ENCODE data around the gene CDKAL1. TPM values are rescaled to one million over a fixed set of nuclear protein-coding genes. Genes with fewer than 3 reads are reported as not detected.

CDKAL1 gene
- total and polyA plus RNA-seq, 2 of the 13 experiments (the other 11 are each of a cell fraction or from before 2014, with no cell fraction given) = 9.5 to 27.7 TPM

- CTCF ChIA-PET (ENCODE audit: low intra/inter-chr PET ratio, low total read pairs) = no interaction called here
- TF ChIP-seq THAP11 (CRISPR knock-in tag; IDR thresholded peaks at IDR 0.05) (no peak), PRMT3 (CRISPR knock-in tag; IDR thresholded peaks at IDR 0.05; ENCODE audit: borderline replicate concordance, low read depth) (no peak), CERS6 (CRISPR knock-in tag; IDR thresholded peaks at IDR 0.05) (no peak), KMT2B (CRISPR knock-in tag; IDR thresholded peaks at IDR 0.05) (no peak), GTF3A (CRISPR knock-in tag; conservative IDR thresholded peaks at IDR 0.05) (no peak), ZBTB3 (CRISPR knock-in tag; IDR thresholded peaks at IDR 0.05; ENCODE audit: borderline replicate concordance, low read depth) (no peak), POLR2AphosphoS2 (IDR thresholded peaks at IDR 0.05; ENCODE audit: low read depth, low read length) (no peak), ZNF572 (CRISPR knock-in tag; IDR thresholded peaks at IDR 0.05) (no peak), RFXAP (CRISPR knock-in tag; IDR thresholded peaks at IDR 0.05; ENCODE audit: borderline replicate concordance) (no peak), ZNF569 (CRISPR knock-in tag; IDR thresholded peaks at IDR 0.05; ENCODE audit: borderline replicate concordance) (no peak)
- H3K27me3 ChIP-seq (ENCODE audit: control insufficient read depth in 1 of 2, insufficient read depth in 2 of 2, low read length in 2 of 2) = no peaks in the 10 kb centered on the region
- POLR2A ChIA-PET = no interaction called here
- no peaks in the 10 kb centered on the region for H3K4me1 ChIP-seq (ENCODE audit: insufficient read depth, low read length)
- WGBS (ENCODE audit: low lambda C conversion rate) = 73% methylated on average over 3 of the region's 3 CpGs
- in situ Hi-C loops (cut with HindIII; ENCODE audit: extremely low pct_ligation_motif_present, low pct_unique_long_range_greater_than_20kb) (no loop called here), intact Hi-C loops (cut with micrococcal nuclease; ENCODE audit: unreplicated experiment) (no loop called here)
- H3K36me3 ChIP-seq (replicated peaks in 1 of 2; ENCODE audit: control insufficient read depth in 1 of 2, insufficient read depth in 2 of 2, low read length in 2 of 2) = no peaks in the 10 kb centered on the region
- ATAC-seq (no peak), FAIRE-seq (no peak), DNase-seq (ENCODE audit: low spot score) (no peak)
- no peaks in the 10 kb centered on the region for H4K20me1 ChIP-seq (ENCODE audit: insufficient read depth, low read length)
- H3K4me3 ChIP-seq (replicated peaks in 1 of 3; ENCODE audit: insufficient read depth in 1 of 3, low read depth in 2 of 3, low read length in 3 of 3) = no peak overlapping the region
- H2AFZ ChIP-seq (ENCODE audit: low read length) = no peak overlapping the region
- no peaks in the 10 kb centered on the region for H3K9me3 ChIP-seq (ENCODE audit: low read length)
- H3K27ac ChIP-seq (ENCODE audit: extremely low read length, insufficient read depth, low read length) = no peak overlapping the region
- no peak overlapping the region for H3K4me2 ChIP-seq (ENCODE audit: low read depth, low read length)
- H3K9ac ChIP-seq (ENCODE audit: insufficient read depth, low read depth, low read length) = no peak overlapping the region
- H3K79me2 ChIP-seq (ENCODE audit: insufficient read depth, low read length) = no peaks in the 10 kb centered on the region
- BruUV-seq (replicated peaks) = no TSS peak
Measured at GRCh38 chr6:20732896-20733295, 198.6 kb downstream of the CDKAL1 start.
